K562 (cell line): Measurements from ENCODE around the gene NUAK1. TPM values are rescaled to one million over a fixed set of nuclear protein-coding genes. Genes with fewer than 3 reads are reported as not detected.

Source experiments
- ATAC-seq: fragments of 200-7000 bp; cut with Tn5 transposase; 3 replicates; pipeline ENCODE4 v1.9.1; 2020; ENCODE audit warnings: moderate library complexity
- BruUV-seq: library from RNA; stranded (reverse); fragments of 400-500 nt; replicated peaks from 2 replicates; lab custom pipeline; 2021; lab: Mats Ljungman, UMichigan
- CTCF ChIA-PET: fragments of 300-600 bp; formaldehyde crosslinking; extraction: SDS; loops from one replicate; lab custom pipeline; 2021; ENCODE audit warnings: low intra/inter-chr PET ratio; lab: Yijun Ruan, JAX
- POLR2A ChIA-PET: fragments of 300-600, 350-650 bp; sonication (Branson Sonifier 250); formaldehyde crosslinking; extraction: SDS; loops from one replicate; lab custom pipeline; 2021; ENCODE audit warnings: antibody characterized with exemption, inconsistent platforms; lab: Yijun Ruan, JAX
- DNase-seq, 4 experiments: peaks; one replicate each; pipeline versions ENCODE4 v3.0.0 to v3.0.0-alpha.2; 2011 to 2018; ENCODE audit warnings: low spot score in 3 of 4, mixed read lengths in 3 of 4; ENCODE audit errors: extremely low read depth in 1 of 4
- FAIRE-seq: peaks from 2 replicates; lab custom pipeline; 2011; peaks lifted over from hg19 to GRCh38; lab: Jason Lieb, UNC
- H2AFZ ChIP-seq: 2 replicates; pipeline ENCODE4 v1.6.0; 2011; ENCODE audit warnings: low read depth, low read length, control low read depth, inconsistent platforms
- H3K27ac ChIP-seq: fragments of 200-600 bp; 3 replicates; pipeline ENCODE4 v1.8.0; 2011; ENCODE audit warnings: low read depth, mild to moderate bottlenecking, control low read depth, inconsistent platforms, low read length, moderate library complexity, mixed read lengths; ENCODE audit errors: extremely low read depth
- H3K27me3 ChIP-seq, 2 experiments: fragments of 300-600 bp in 1 of 2; 2 replicates in 1 of 2; 3 replicates in 1 of 2; pipeline versions ENCODE4 v1.6.0 to v1.8.0; 2011; ENCODE audit warnings: inconsistent platforms in 2 of 2, low read length in 2 of 2, mild to moderate bottlenecking in 1 of 2, mixed read lengths in 1 of 2, moderate library complexity in 1 of 2; ENCODE audit not compliant: control insufficient read depth in 2 of 2, insufficient read depth in 2 of 2
- H3K36me3 ChIP-seq: fragments of 300-600 bp; 3 replicates; pipeline ENCODE4 v1.8.0; 2011; ENCODE audit warnings: mild to moderate bottlenecking, low read length, inconsistent platforms; ENCODE audit not compliant: control insufficient read depth, insufficient read depth
- H3K4me1 ChIP-seq, 2 experiments: fragments of 200-600 bp in 1 of 2; replicated peaks in 1 of 2; 2 replicates in 1 of 2; 3 replicates in 1 of 2; pipeline versions ENCODE4 v1.5.1 to v1.8.0; 2011; ENCODE audit warnings: inconsistent platforms in 2 of 2, low read length in 2 of 2, mild to moderate bottlenecking in 1 of 2, mixed read lengths in 1 of 2, moderate library complexity in 1 of 2; ENCODE audit not compliant: control insufficient read depth in 2 of 2, insufficient read depth in 2 of 2
- H3K4me2 ChIP-seq: 2 replicates; pipeline ENCODE4 v1.6.1; 2011; ENCODE audit warnings: low read length, control low read depth, inconsistent platforms, mixed read lengths; ENCODE audit not compliant: insufficient read depth
- H3K4me3 ChIP-seq: fragments of 200-600 bp; sonication (generic), shearing (Covaris generic); 2 replicates; pipeline ENCODE4 v1.5.1; 2016; ENCODE audit warnings: control low read depth, inconsistent platforms
- H3K79me2 ChIP-seq: fragments of 200-600 bp; 3 replicates; pipeline ENCODE4 v1.8.0; 2011; ENCODE audit warnings: low read length, inconsistent platforms; ENCODE audit not compliant: control insufficient read depth, insufficient read depth
- H3K9ac ChIP-seq, 2 experiments: 2 replicates each; pipeline versions ENCODE4 v1.6.0 to v1.6.1; 2011; ENCODE audit warnings: low read depth in 2 of 2, low read length in 2 of 2, control low read depth in 1 of 2, inconsistent platforms in 1 of 2, mild to moderate bottlenecking in 1 of 2, mixed read lengths in 1 of 2; ENCODE audit not compliant: insufficient read depth in 1 of 2
- H3K9me1 ChIP-seq: one replicate; pipeline ENCODE4 v1.6.0; 2011; ENCODE audit warnings: inconsistent platforms, mild to moderate bottlenecking, low read length, moderate library complexity; ENCODE audit not compliant: control insufficient read depth, insufficient read depth
- H3K9me3 ChIP-seq: replicated peaks from 2 replicates; pipeline ENCODE4 v1.5.1; 2011; ENCODE audit warnings: low read depth, low read length, inconsistent platforms; ENCODE audit not compliant: control insufficient read depth, insufficient read depth
- H4K20me1 ChIP-seq: replicated peaks from 2 replicates; pipeline ENCODE4 v1.6.1; 2011; ENCODE audit warnings: low read length, inconsistent platforms, mixed read lengths; ENCODE audit not compliant: control insufficient read depth, insufficient read depth
- CBX2 ChIP-seq: fragments of 200-600 bp; sonication (generic); IDR thresholded peaks from one replicate; pipeline ENCODE4 v1.6.1; 2012; ENCODE audit warnings: mild to moderate bottlenecking, low read length, inconsistent platforms; ENCODE audit not compliant: insufficient read depth, poor library complexity, severe bottlenecking
- ETV5 ChIP-seq: sonication (generic); formaldehyde crosslinking; IDR thresholded peaks from 2 replicates; pipeline ENCODE4 v1.4.0; 2020; ENCODE audit warnings: low read depth, mild to moderate bottlenecking, missing genetic modification reagents
- FIP1L1 ChIP-seq: fragments of 200-400 bp; formaldehyde crosslinking; IDR thresholded peaks from 2 replicates; pipeline ENCODE4 v1.6.1; 2018; ENCODE audit warnings: mild to moderate bottlenecking, low read depth, low read length; ENCODE audit not compliant: poor library complexity, severe bottlenecking
- GABPB2 ChIP-seq: fragments of 250-450 bp; sonication (Bioruptor Pico); conservative IDR thresholded peaks from 2 replicates; pipeline ENCODE4 v1.5.1; 2021; ENCODE audit warnings: mild to moderate bottlenecking
- GTF2A2 ChIP-seq: IDR thresholded peaks from 2 replicates; pipeline ENCODE4 v1.6.1; 2016; ENCODE audit warnings: mild to moderate bottlenecking, missing genetic modification characterization, missing compliant biosample characterization
- KAT8 ChIP-seq: fragments of 450-650 bp; IDR thresholded peaks from 2 replicates; pipeline ENCODE4 v1.6.1; 2016; ENCODE audit warnings: low read depth, mild to moderate bottlenecking
- SIRT6 ChIP-seq: IDR thresholded peaks from one replicate; pipeline ENCODE4 v1.6.1; 2012; ENCODE audit warnings: low read depth, mild to moderate bottlenecking, control low read depth, inconsistent platforms, low read length, moderate library complexity
- SMARCB1 ChIP-seq: IDR thresholded peaks from 2 replicates; pipeline ENCODE4 v1.6.1; 2011; ENCODE audit warnings: improper control_type of control experiment, low read depth; ENCODE audit not compliant: insufficient read length
- U2AF1 ChIP-seq: fragments of 200-400 bp; formaldehyde crosslinking; optimal IDR thresholded peaks from 2 replicates; pipeline ENCODE3; 2017; ENCODE audit warnings: mild to moderate bottlenecking, low read depth, low read length, moderate library complexity
- ZNF384 ChIP-seq: IDR thresholded peaks from 2 replicates; pipeline ENCODE4 v1.6.1; 2012; ENCODE audit warnings: low read depth, low read length, improper control_type of control experiment
- ZNF583 ChIP-seq: fragments of 250-450 bp; sonication (Bioruptor Pico); IDR thresholded peaks from 2 replicates; pipeline ENCODE4 v1.4.0; 2020
- ZZZ3 ChIP-seq: fragments of 450-650 bp; IDR thresholded peaks from 2 replicates; pipeline ENCODE4 v1.6.1; 2016; ENCODE audit warnings: antibody characterized with exemption, mild to moderate bottlenecking, moderate library complexity
- WGBS: fragments of 100-300 bp; shearing (Covaris generic); methylation state at CpG from one replicate; pipeline ENCODE4 v1.1.6; 2016; ENCODE audit warnings: low coverage, mixed read lengths; ENCODE audit not compliant: insufficient coverage; ENCODE audit errors: missing lambda C conversion rate; 5-methylcytosine and 5-hydroxymethylcytosine counted together
- in situ Hi-C: fragments of 300-500 bp; cut with MboI; formaldehyde crosslinking; loops from 4 replicates; pipeline ENCODE4 v1.15.0; 2018; ENCODE audit warnings: inconsistent platforms, mixed read lengths
- intact Hi-C: fragments of 100-400 bp; cut with micrococcal nuclease; formaldehyde crosslinking; loops from 2 replicates; pipeline ENCODE4 v1.14.2; 2022
- polyA plus RNA-seq, 8 experiments: library from polyadenylated mRNA; depleted of rRNA in 4 of 8; stranded (reverse) in 5 of 8; unstranded in 3 of 8; fragments of >200 nt; fragmentation: Nextera tagmentation in 2 of 8; fragmentation: Illumina TruSeq in 1 of 8; extraction: Ambion mirVana in 2 of 8; extraction: Trizol in 1 of 8; gene quantifications; 2 replicates each; pipeline versions ENCODE4 v1.2.1 to v1.2.3, GENCODE V29; 2011 to 2014; ENCODE audit warnings: inconsistent platforms in 1 of 8, missing spikeins in 1 of 8
- total RNA-seq, 7 experiments: library from RNA; depleted of rRNA in 6 of 7; stranded (reverse); fragments of >200 nt in 6 of 7; fragmentation: Illumina TruSeq in 2 of 7; extraction: Trizol in 2 of 7; gene quantifications; 2 replicates each; pipeline versions ENCODE4 v1.2.1 to v1.2.3, GENCODE V29; 2011 to 2021; ENCODE audit warnings: low replicate concordance in 1 of 7
- TF ChIP-seq, protein P1 (sequence below): fragments of 250-450 bp; sonication (Bioruptor Pico); IDR thresholded peaks from 2 replicates; pipeline ENCODE4 v1.9.0; 2021; ENCODE audit warnings: mild to moderate bottlenecking, inconsistent platforms
- TF ChIP-seq, protein P2 (sequence below): fragments of 450-650 bp; conservative IDR thresholded peaks from 2 replicates; pipeline ENCODE4 v1.6.1; 2016; ENCODE audit warnings: missing genetic modification characterization, low read depth, mild to moderate bottlenecking, control low read depth, missing compliant biosample characterization

NUAK1 gene
- total and polyA plus RNA-seq, 9 of the 15 experiments (the other 6 are each of a cell fraction or from before 2014, with no cell fraction given): 0.02 TPM; not detected in 8

GRCh38 chr12:106138357-106138632 lies 459 bp downstream of the NUAK1 start:
- H3K4me1 ChIP-seq: no peaks in the 10 kb centered on the region; a peak in 1 of 5 replicates
- 5% methylated on average over 16 of the region's 23 CpGs for WGBS
- DNase-seq (no peak), ATAC-seq (no peak), FAIRE-seq (no peak)
- CTCF ChIA-PET: interaction anchor here (4.0 kb wide), 1 partner anchor 718 kb away, joined by 33 read pairs; no protein-coding TSS in a partner anchor
- in situ Hi-C loops: no loop called here
- no peaks in the 10 kb centered on the region for H3K9me1 ChIP-seq
- BruUV-seq: no TSS peak
- H3K36me3 ChIP-seq: no peaks in the 10 kb centered on the region
- H2AFZ ChIP-seq: no peak overlapping the region
- TF ChIP-seq GABPB2 (no peak), ZNF384 (no peak), ETV5 (CRISPR knock-in tag) (no peak), U2AF1 (no peak), FIP1L1 (no peak), SIRT6 (no peak), ZZZ3 (no peak), ZNF583 (CRISPR knock-in tag) (no peak), GTF2A2 (tag) (no peak), CBX2 (no peak), SMARCB1 (no peak), KAT8 (no peak)
- TF ChIP-seq, protein P1, sequence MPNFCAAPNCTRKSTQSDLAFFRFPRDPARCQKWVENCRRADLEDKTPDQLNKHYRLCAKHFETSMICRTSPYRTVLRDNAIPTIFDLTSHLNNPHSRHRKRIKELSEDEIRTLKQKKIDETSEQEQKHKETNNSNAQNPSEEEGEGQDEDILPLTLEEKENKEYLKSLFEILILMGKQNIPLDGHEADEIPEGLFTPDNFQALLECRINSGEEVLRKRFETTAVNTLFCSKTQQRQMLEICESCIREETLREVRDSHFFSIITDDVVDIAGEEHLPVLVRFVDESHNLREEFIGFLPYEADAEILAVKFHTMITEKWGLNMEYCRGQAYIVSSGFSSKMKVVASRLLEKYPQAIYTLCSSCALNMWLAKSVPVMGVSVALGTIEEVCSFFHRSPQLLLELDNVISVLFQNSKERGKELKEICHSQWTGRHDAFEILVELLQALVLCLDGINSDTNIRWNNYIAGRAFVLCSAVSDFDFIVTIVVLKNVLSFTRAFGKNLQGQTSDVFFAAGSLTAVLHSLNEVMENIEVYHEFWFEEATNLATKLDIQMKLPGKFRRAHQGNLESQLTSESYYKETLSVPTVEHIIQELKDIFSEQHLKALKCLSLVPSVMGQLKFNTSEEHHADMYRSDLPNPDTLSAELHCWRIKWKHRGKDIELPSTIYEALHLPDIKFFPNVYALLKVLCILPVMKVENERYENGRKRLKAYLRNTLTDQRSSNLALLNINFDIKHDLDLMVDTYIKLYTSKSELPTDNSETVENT (CRISPR knock-in tag): no peak
- TF ChIP-seq, protein P2, sequence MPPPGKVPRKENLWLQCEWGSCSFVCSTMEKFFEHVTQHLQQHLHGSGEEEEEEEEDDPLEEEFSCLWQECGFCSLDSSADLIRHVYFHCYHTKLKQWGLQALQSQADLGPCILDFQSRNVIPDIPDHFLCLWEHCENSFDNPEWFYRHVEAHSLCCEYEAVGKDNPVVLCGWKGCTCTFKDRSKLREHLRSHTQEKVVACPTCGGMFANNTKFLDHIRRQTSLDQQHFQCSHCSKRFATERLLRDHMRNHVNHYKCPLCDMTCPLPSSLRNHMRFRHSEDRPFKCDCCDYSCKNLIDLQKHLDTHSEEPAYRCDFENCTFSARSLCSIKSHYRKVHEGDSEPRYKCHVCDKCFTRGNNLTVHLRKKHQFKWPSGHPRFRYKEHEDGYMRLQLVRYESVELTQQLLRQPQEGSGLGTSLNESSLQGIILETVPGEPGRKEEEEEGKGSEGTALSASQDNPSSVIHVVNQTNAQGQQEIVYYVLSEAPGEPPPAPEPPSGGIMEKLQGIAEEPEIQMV (tag): no peak
- intact Hi-C loops: loop anchor here (10.0 kb wide), 1 partner anchor 193 kb away; no protein-coding TSS in a partner anchor
- no peak overlapping the region for H3K4me2 ChIP-seq
- H4K20me1 ChIP-seq: 0 out of 2 replicates have a peak, but pooled peaks cover 3% of the 10 kb centered on the region
- no peak overlapping the region for H3K4me3 ChIP-seq
- POLR2A ChIA-PET: no interaction called here
- no peak overlapping the region for H3K9ac ChIP-seq
- peaks cover 2 to 14% of the 10 kb centered on the region in 2 experiments; a peak in 4 of 5 replicates for H3K27me3 ChIP-seq
- H3K27ac ChIP-seq: no peak overlapping the region
- no peaks in the 10 kb centered on the region for H3K79me2 ChIP-seq
- no peaks in the 10 kb centered on the region for H3K9me3 ChIP-seq
